DMS 273 treated with DMSO at 0.1 percent for 48 hours (cell line): Measurements from ENCODE around the gene CD81.

Experiments used
- DNase-seq: peaks from one replicate; lab custom pipeline; 2025; lab: John Stamatoyannopoulos, UW

Gene CD81

GRCh38 chr11:2375964-2376551 is 1.1 kb upstream of the CD81 start:
- no peak for DNase-seq

- no peak for DNase-seq
Observed at GRCh38 chr11:2377511-2378443, 667 bp downstream of the CD81 start.

GRCh38 chr11:2378527-2379210 is 1.6 kb downstream of the CD81 start:
- DNase-seq, result no peak

GRCh38 chr11:2379466-2380174 is 2.5 kb downstream of the CD81 start:
- no peak for DNase-seq

GRCh38 chr11:2380396-2380795 is 3.3 kb downstream of the CD81 start:
- DNase-seq, result no peak

- DNase-seq, result no peak
Observed at GRCh38 chr11:2380807-2381350, 3.8 kb downstream of the CD81 start.

- no peak for DNase-seq
Observed at GRCh38 chr11:2381494-2382128, 4.5 kb downstream of the CD81 start.

- no peak for DNase-seq
Observed at GRCh38 chr11:2382129-2382517, 5.0 kb downstream of the CD81 start.

GRCh38 chr11:2382936-2383851 is 6.1 kb downstream of the CD81 start:
- no peak for DNase-seq

GRCh38 chr11:2383852-2384804 is 7.0 kb downstream of the CD81 start:
- no peak for DNase-seq

- no peak for DNase-seq
Observed at GRCh38 chr11:2385156-2386151, 8.3 kb downstream of the CD81 start.

GRCh38 chr11:2386591-2386990 is 9.5 kb downstream of the CD81 start:
- DNase-seq, result no peak

- no peak for DNase-seq
Observed at GRCh38 chr11:2387266-2387987, 10.3 kb downstream of the CD81 start.

GRCh38 chr11:2388431-2389376 is 11.6 kb downstream of the CD81 start:
- DNase-seq, result no peak

GRCh38 chr11:2389377-2390026 is 12.4 kb downstream of the CD81 start:
- DNase-seq, result no peak
